DOHH2 (cell line): ENCODE data around the gene DEUP1.

Experiments used
- CTCF ChIP-seq: fragments of 200-600 bp; sonication (generic); IDR thresholded peaks from one replicate; pipeline ENCODE4 v1.5.1; 2014; ENCODE audit warnings: antibody characterized with exemption, mild to moderate bottlenecking, low read depth, low read length; ENCODE audit not compliant: poor library complexity, severe bottlenecking
- EZH2phosphoT487 ChIP-seq: fragments of 200-600 bp; sonication (generic); IDR thresholded peaks from 2 replicates; pipeline ENCODE4 v1.6.1; 2017; ENCODE audit warnings: borderline replicate concordance, mild to moderate bottlenecking, antibody characterized with exemption, low read length, moderate library complexity, mixed read lengths

GRCh38 chr11:93487032-93487483, 156.5 kb downstream of the DEUP1 start:
- TF ChIP-seq CTCF: no peak
- no peak for TF ChIP-seq EZH2phosphoT487
